ENCODE measurements around the gene C1QTNF9B.

DNA sequence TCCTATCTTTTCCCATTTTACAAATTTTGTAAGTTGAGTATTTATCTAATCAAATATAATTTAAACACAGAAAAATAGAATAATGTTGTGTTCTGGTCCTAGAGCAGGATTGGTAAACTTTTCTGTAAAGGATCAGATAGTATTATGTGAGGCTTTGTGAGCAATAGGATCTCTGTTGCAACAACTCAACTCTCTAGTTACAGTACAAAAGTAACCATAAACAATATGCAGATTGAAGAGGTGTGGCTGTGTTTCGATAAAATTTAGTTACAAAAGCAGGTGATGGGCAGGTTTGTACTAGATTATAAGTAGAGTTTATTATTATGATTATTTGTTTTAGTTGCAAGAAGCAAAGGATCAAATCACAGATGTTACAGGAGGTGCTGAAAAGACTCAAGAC is 15.2 kb upstream of the C1QTNF9B start:
- TF ChIP-seq YY1 (IDR thresholded peaks at IDR 0.05; ENCODE audit: insufficient read depth, insufficient read length) (no peak), SUZ12 (IDR thresholded peaks at IDR 0.05; ENCODE audit: extremely low read depth, insufficient read depth, insufficient read length) (no peak), ZNF274 (IDR thresholded peaks at IDR 0.05; ENCODE audit: low read depth, low read length) (no peak)
